Glutamatergic neuron (in vitro differentiated cells): ENCODE results near the gene ENO1. TPM values are rescaled to one million over a fixed set of nuclear protein-coding genes. Genes with fewer than 3 reads are reported as not detected.
"Not testable (repeated sequence)": the region's sequence is repeated elsewhere in the genome, so short reads cannot be mapped to it uniquely, and the experiment has no call there.

Experiments used
- DNase-seq: peaks from one replicate; pipeline ENCODE4 v3.0.0; 2022
- H3K27ac Mint-ChIP-seq: one replicate; pipeline ENCODE4 v1.8.0; 2020; ENCODE audit warnings: mild to moderate bottlenecking, mixed read lengths, inconsistent platforms; ENCODE audit not compliant: unreplicated experiment
- H3K27me3 Mint-ChIP-seq: one replicate; pipeline ENCODE4 v1.8.0; 2020; ENCODE audit warnings: mild to moderate bottlenecking, moderate library complexity, mixed read lengths, inconsistent platforms; ENCODE audit not compliant: unreplicated experiment
- H3K36me3 Mint-ChIP-seq: one replicate; pipeline ENCODE4 v1.8.0; 2020; ENCODE audit warnings: mild to moderate bottlenecking, mixed read lengths, inconsistent platforms; ENCODE audit not compliant: unreplicated experiment
- H3K4me1 Mint-ChIP-seq: one replicate; pipeline ENCODE4 v1.8.0; 2020; ENCODE audit warnings: mild to moderate bottlenecking, low read depth, mixed read lengths, inconsistent platforms; ENCODE audit not compliant: unreplicated experiment
- H3K4me3 Mint-ChIP-seq: one replicate; pipeline ENCODE4 v1.8.0; 2020; ENCODE audit warnings: mild to moderate bottlenecking, mixed read lengths, inconsistent platforms; ENCODE audit not compliant: unreplicated experiment
- H3K9me3 Mint-ChIP-seq: one replicate; pipeline ENCODE4 v1.8.0; 2020; ENCODE audit warnings: mild to moderate bottlenecking, moderate library complexity, mixed read lengths, inconsistent platforms; ENCODE audit not compliant: unreplicated experiment
- CTCF ChIP-seq: fragments of 200-600 bp; sonication (generic); IDR thresholded peaks from one replicate; pipeline ENCODE4 v1.5.0; 2021; ENCODE audit not compliant: partially characterized antibody, unreplicated experiment
- long read RNA-seq: library from polyadenylated mRNA; unstranded; transcript quantifications from one replicate; pipeline ENCODE4 v2.0.0, GENCODE V29; 2020; ENCODE audit not compliant: unreplicated experiment
- total RNA-seq: library from RNA; stranded (reverse); fragmentation: NEBNext Ultra II Directional; extraction: Animal tissue kit (Norgen Biotek cat#: 25700); gene quantifications from one replicate; pipeline ENCODE4 v1.2.1, GENCODE V29; 2021; ENCODE audit not compliant: unreplicated experiment

The ENO1 gene
- 357 TPM for total RNA-seq
- long read RNA-seq, transcript ENO1-201 (12 exons, 1,781 nt), result major isoform, 924 of 963 reads
- long read RNA-seq, partial matches to known transcripts, result 15 of 963 reads
- long read RNA-seq, other reads (novel, unspliced or antisense), result 23 of 963 reads

DNA sequence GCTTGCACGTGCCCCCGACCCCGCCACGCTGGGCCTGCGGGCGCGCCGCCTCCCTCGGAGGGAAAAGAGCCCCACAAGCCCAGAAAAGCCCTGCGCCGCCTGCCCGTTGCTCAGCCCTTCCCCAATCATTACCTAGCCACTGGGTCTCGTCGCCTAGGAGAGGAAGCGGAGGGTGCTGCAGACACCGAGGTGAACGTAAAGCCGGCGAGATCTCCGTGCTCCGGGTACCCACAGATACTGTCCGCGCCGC lies at the start of gene ENO1:
ENO1 (minus strand) TSS at position 239 of the 250 bp plus-strand sequence. CDS start 3,778 bp downstream, outside the sequence.
- DNase-seq, result no peak
- H3K4me3 Mint-ChIP-seq, result peak within 1 kb of the TSS; percentile 93
- peaks cover 4% of the 10 kb centered on the region for H3K9me3 Mint-ChIP-seq
- H3K27ac Mint-ChIP-seq, result peak within 1 kb of the TSS; percentile 91
- TF ChIP-seq CTCF, result no peak
- no peaks in the 10 kb centered on the region for H3K36me3 Mint-ChIP-seq
- peaks cover 5% of the 10 kb centered on the region for H3K27me3 Mint-ChIP-seq
- H3K4me1 Mint-ChIP-seq, result peaks cover 8% of the 10 kb centered on the region

DNA sequence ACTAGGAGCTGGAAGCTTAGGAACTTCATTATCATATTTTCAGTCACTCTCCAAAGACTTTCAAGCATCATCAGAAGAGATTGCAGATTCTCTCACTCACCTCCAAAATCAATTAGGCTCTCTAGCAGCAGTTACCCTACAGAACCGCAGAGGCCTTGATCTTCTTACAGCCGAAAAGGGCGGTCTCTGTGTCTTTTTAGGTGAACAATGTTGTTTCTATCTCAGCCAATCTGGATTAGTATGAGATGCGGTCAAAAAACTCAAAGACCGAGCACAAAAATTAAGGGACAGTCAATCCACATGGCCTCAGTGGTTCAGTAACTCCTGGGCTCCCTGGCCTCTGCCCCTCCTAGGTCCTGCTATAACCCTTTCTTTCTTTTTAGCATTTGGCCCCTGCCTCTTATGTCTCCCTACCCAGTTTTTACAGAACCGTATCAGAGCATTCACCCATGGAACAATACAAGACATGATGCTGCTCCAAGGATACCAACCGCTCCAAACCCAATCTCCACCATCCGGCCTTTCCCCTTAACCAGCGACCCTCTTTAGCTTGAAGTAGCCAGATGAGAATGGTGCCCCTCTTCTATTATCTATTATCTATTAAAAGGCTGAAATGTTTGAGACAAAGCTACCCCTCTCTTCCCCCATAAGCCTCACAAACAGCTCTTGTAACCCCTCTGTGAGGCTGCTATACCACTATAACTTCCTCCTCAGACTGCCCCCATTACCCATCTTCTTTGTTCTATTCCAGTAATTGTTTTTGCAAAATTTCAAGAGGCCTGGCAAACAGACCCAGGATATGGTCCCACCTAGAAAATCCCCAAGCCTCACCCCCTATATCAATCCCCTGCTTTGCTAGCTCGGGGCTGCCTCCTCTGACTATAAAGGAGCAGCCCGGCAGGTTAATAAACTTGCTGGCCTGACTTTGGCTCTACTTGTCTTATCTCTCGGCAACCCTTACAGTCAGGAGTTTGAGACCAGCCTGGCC lies 48.5 kb upstream of the ENO1 start:
- Mint-ChIP-seq H3K9me3 (no peaks in the 10 kb centered on the region), H3K27ac (no peak overlapping the region), H3K36me3 (no peaks in the 10 kb centered on the region), H3K27me3 (no peaks in the 10 kb centered on the region), H3K4me1 (no peaks in the 10 kb centered on the region), H3K4me3 (no peak overlapping the region)
- no peak for TF ChIP-seq CTCF
- no peak for DNase-seq

DNA sequence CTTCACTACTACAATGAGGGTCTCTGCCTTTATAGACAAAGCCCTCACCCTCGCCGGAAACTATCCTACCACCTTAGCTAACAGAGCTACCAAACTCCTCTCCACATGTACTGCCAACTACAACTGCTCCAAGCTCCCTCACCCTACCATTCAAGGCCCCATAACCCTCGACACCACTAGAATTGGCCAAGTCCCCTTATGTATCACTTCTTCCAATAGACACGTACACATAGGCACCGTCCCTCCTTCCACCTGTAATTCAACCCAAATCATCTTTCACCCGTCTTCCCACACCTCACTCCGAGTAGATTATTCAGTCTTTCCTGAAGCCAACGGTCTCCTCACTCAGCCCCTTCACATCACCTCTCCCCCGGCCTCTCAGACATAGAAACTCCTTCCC lies 47.5 kb upstream of the ENO1 start:
- Mint-ChIP-seq H3K27ac (no peak overlapping the region), H3K27me3 (no peaks in the 10 kb centered on the region), H3K9me3 (no peaks in the 10 kb centered on the region)

DNA sequence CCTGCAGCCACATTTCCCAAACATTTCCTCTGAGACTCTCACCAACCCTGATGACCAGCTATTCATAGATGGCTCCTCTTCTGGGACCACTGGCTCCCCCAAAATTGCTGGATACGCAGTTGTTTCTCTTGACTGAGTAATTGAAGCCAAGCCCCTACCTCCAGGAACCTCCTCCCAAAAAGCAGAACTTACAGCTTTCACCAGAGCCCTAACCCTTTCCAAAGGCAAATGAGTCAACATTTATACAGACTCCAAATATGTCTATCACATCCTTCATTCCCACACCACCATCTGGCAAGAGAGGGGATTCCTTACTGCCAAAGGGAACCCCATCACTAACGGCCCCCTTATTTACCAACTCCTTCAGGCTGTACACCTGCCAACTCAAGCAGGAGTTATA lies 46.9 kb upstream of the ENO1 start:
- H3K27ac Mint-ChIP-seq, result no peak overlapping the region
- H3K4me1 Mint-ChIP-seq, result no peaks in the 10 kb centered on the region
- no peak for TF ChIP-seq CTCF
- H3K9me3 Mint-ChIP-seq, result no peaks in the 10 kb centered on the region
- H3K27me3 Mint-ChIP-seq, result no peaks in the 10 kb centered on the region
- DNase-seq, result no peak
- H3K36me3 Mint-ChIP-seq, result no peaks in the 10 kb centered on the region
- H3K4me3 Mint-ChIP-seq, result no peak overlapping the region

More for the DNA sequence above, 47.5 kb upstream of the ENO1 start:
- H3K36me3 Mint-ChIP-seq, result no peaks in the 10 kb centered on the region
- no peak overlapping the region for H3K4me3 Mint-ChIP-seq
- DNase-seq, result no peak
- TF ChIP-seq CTCF, result no peak
- H3K4me1 Mint-ChIP-seq, result no peaks in the 10 kb centered on the region

DNA sequence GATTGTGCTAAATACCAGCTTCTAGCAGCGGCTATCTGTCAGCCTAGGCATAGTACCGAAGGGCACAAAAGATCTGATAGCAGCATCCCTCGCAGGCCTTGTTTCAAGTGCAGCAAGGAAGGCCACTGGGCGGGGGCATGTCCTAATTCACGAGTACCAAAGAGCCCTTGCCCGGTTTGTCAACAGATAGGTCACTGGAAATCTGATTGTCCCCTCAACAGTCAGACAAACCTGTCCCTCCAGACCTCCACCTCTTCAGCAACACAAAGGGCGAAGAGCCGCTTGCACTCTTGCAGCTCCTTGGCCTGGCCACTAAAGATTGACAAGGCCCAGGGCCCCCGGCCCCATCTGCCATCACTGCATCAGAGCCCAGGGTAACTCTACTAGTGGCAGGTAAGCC lies 44.5 kb upstream of the ENO1 start:
- no peak overlapping the region for H3K4me3 Mint-ChIP-seq
- DNase-seq, result no peak
- TF ChIP-seq CTCF, result no peak

DNA sequence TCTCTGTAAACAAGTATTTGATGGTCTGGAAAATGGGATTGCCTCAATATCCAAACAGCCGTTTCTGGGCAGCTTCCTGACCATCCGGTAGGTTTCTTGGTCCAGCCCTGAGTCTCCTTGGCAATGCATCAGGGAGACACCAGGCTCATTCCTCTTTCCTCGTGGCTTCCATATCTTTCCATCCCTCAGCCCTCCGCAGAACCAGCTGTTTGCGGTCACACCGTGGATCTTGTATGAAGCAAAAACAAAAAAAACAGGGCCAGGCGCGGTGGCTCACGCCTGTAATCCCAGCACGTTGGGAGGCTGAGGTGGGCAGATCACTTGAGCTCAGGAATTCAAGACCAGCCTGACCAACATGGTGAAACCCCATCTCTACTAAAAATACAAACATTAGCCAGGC lies 39.0 kb upstream of the ENO1 start:
- H3K9me3 Mint-ChIP-seq, H3K4me3 Mint-ChIP-seq, H3K27ac Mint-ChIP-seq, H3K36me3 Mint-ChIP-seq, DNase-seq, H3K4me1 Mint-ChIP-seq, H3K27me3 Mint-ChIP-seq: not testable (repeated sequence)

More for the DNA sequence above, 44.5 kb upstream of the ENO1 start:
- no peaks in the 10 kb centered on the region for H3K9me3 Mint-ChIP-seq
- no peak overlapping the region for H3K27ac Mint-ChIP-seq
- no peaks in the 10 kb centered on the region for H3K4me1 Mint-ChIP-seq
- no peaks in the 10 kb centered on the region for H3K36me3 Mint-ChIP-seq
- H3K27me3 Mint-ChIP-seq, result peaks cover 1% of the 10 kb centered on the region
